Liver (tissue), 9 donors: ENCODE data around the gene TRMT2A. TPM values are rescaled to one million over a fixed set of nuclear protein-coding genes. Genes with fewer than 3 reads are reported as not detected.

Experiments used
- DNase-seq: peaks from one replicate; pipeline ENCODE4 v3.0.0-alpha.2; 2017; ENCODE audit warnings: low spot score
- H3K27ac ChIP-seq, 2 donors: one replicate each; pipeline ENCODE4 v1.7.0; 2013; ENCODE audit warnings: inconsistent platforms in 2 of 2, low read length in 2 of 2, control low read depth in 1 of 2, low read depth in 1 of 2, mild to moderate bottlenecking in 1 of 2
- H3K27me3 ChIP-seq, 4 donors: one replicate each; pipeline versions ENCODE4 v1.6.1 to v1.7.0; 2013; ENCODE audit warnings: low read length in 3 of 4, inconsistent platforms in 1 of 4, mild to moderate bottlenecking in 1 of 4, moderate library complexity in 1 of 4; ENCODE audit not compliant: control insufficient read depth in 4 of 4, insufficient read depth in 4 of 4
- H3K36me3 ChIP-seq, 4 donors: one replicate each; pipeline versions ENCODE4 v1.6.1 to v1.7.0; 2013; ENCODE audit warnings: low read length in 3 of 4, mild to moderate bottlenecking in 3 of 4, low read depth in 1 of 4, moderate library complexity in 1 of 4; ENCODE audit not compliant: control insufficient read depth in 4 of 4, insufficient read depth in 3 of 4
- H3K4me1 ChIP-seq, 4 donors: one replicate each; pipeline versions ENCODE4 v1.6.1 to v1.7.0; 2013; ENCODE audit warnings: low read length in 3 of 4, mild to moderate bottlenecking in 3 of 4, moderate library complexity in 1 of 4; ENCODE audit not compliant: control insufficient read depth in 4 of 4, insufficient read depth in 4 of 4
- H3K4me3 ChIP-seq, 3 donors: one replicate each; pipeline versions ENCODE4 v1.6.1 to v1.7.0; 2013; ENCODE audit warnings: low read length in 3 of 3, control low read depth in 1 of 3, low read depth in 1 of 3, mild to moderate bottlenecking in 1 of 3
- H3K9ac ChIP-seq, 2 donors: one replicate each; pipeline ENCODE4 v1.7.0; 2013; ENCODE audit warnings: low read length in 2 of 2, mild to moderate bottlenecking in 2 of 2, moderate library complexity in 2 of 2, control low read depth in 1 of 2, low read depth in 1 of 2
- H3K9me3 ChIP-seq, 4 donors: one replicate each; pipeline versions ENCODE4 v1.6.1 to v1.7.0; 2013; ENCODE audit warnings: low read length in 3 of 4; ENCODE audit not compliant: control insufficient read depth in 4 of 4
- ATF3 ChIP-seq: IDR thresholded peaks from 2 replicates; pipeline ENCODE4 v1.6.1; 2016; ENCODE audit warnings: antibody characterized with exemption
- CTCF ChIP-seq: fragments of 150-350 bp; IDR thresholded peaks from 2 replicates; pipeline ENCODE4 v1.5.1; 2017; ENCODE audit warnings: improper control_type of control experiment, low read depth, low read length; ENCODE audit not compliant: missing input control
- EGR1 ChIP-seq, 2 donors: IDR thresholded peaks; 2 replicates each; pipeline ENCODE4 v1.6.1; 2016 to 2018; ENCODE audit warnings: antibody characterized with exemption in 2 of 2, low read depth in 2 of 2
- FOXA1 ChIP-seq: IDR thresholded peaks from 2 replicates; pipeline ENCODE4 v1.6.1; 2016; ENCODE audit warnings: antibody characterized with exemption
- FOXA2 ChIP-seq: IDR thresholded peaks from 2 replicates; pipeline ENCODE4 v1.6.1; 2016; ENCODE audit warnings: antibody characterized with exemption
- GABPA ChIP-seq, 2 donors: IDR thresholded peaks in 1 of 2; conservative IDR thresholded peaks in 1 of 2; 2 replicates each; pipeline ENCODE4 v1.6.1; 2016; ENCODE audit warnings: antibody characterized with exemption in 2 of 2, mild to moderate bottlenecking in 1 of 2, moderate library complexity in 1 of 2
- HNF4A ChIP-seq, 2 donors: conservative IDR thresholded peaks; 2 replicates each; pipeline ENCODE4 v1.6.1; 2016; ENCODE audit warnings: antibody characterized with exemption in 2 of 2, mild to moderate bottlenecking in 2 of 2
- JUND ChIP-seq, 2 donors: IDR thresholded peaks; 2 replicates each; pipeline ENCODE4 v1.6.1; 2016; ENCODE audit warnings: antibody characterized with exemption in 2 of 2
- REST ChIP-seq: IDR thresholded peaks from 2 replicates; pipeline ENCODE4 v1.6.1; 2016; ENCODE audit warnings: antibody characterized with exemption, mild to moderate bottlenecking
- SP1 ChIP-seq: IDR thresholded peaks from 2 replicates; pipeline ENCODE4 v1.6.1; 2018; ENCODE audit warnings: antibody characterized with exemption, mild to moderate bottlenecking
- ZBTB33 ChIP-seq: IDR thresholded peaks from 2 replicates; pipeline ENCODE4 v1.6.1; 2016; ENCODE audit warnings: antibody characterized with exemption
- WGBS: extraction: QIAGEN DNeasy Blood & Tissue Kit; methylation state at CpG from one replicate; pipeline ENCODE4 v1.1.7; 2013; 5-methylcytosine and 5-hydroxymethylcytosine counted together
- polyA plus RNA-seq, 2 donors: library from polyadenylated mRNA; stranded (reverse) in 1 of 2; unstranded in 1 of 2; fragments of 200-250 nt in 1 of 2; fragments of >200 nt in 1 of 2; fragmentation: Nextera tagmentation in 1 of 2; extraction: Ambion mirVana in 1 of 2; gene quantifications; one replicate each; pipeline versions ENCODE4 v1.2.1 to v1.2.3, GENCODE V29; 2013 to 2015
- total RNA-seq, 2 donors: library from RNA; depleted of rRNA; stranded (reverse); fragments of >200 nt; gene quantifications; one replicate each; pipeline ENCODE4 v1.2.3, GENCODE V29; 2014
- donor health status: healthy.
- donor health status: healthy.
- donor health status: healthy.
- donor health status: healthy.
- donor health status: healthy.

TRMT2A gene
- total and polyA plus RNA-seq, 4 donors, result 19.9 to 32.9 (median 25.2) TPM

DNA sequence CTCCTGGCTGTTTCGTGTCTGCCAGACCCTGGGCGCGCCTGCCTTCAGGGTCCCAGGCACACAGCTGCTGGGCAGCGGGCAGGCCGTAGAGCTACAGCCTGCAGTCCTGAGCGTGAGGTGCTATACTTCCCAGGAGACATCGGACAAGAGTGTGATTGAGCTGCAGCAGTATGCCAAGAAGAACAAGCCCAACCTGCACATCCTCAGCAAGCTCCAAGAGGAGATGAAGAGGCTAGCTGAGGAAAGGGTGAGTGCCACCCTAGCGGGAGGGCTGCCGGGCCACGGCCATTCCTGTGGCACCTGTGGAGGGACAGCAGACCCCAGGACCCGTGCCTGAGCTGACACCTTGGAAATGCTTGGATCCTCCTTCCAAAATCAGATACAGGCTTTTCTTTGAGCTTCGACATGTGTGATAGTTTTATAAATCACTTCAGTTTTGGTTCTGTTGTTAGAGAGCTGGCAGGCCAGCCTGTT lies 8.2 kb downstream of the TRMT2A start:
- H3K36me3 ChIP-seq, result peaks cover 27 to 76% (median 49%) of the 10 kb centered on the region in 4 donors
- H3K9ac ChIP-seq, result no peak overlapping the region
- no peaks in the 10 kb centered on the region for H3K9me3 ChIP-seq
- no peak overlapping the region for H3K4me3 ChIP-seq
- DNase-seq, result no peak
- no peaks in the 10 kb centered on the region for H3K27me3 ChIP-seq
- 92% methylated on average over 12 of the region's 12 CpGs for WGBS
- TF ChIP-seq ZBTB33, result no peak
- TF ChIP-seq FOXA1, result no peak
- H3K4me1 ChIP-seq, result peaks cover 0 to 24% (median 10%) of the 10 kb centered on the region in 4 donors
- H3K27ac ChIP-seq, result no peak overlapping the region

DNA sequence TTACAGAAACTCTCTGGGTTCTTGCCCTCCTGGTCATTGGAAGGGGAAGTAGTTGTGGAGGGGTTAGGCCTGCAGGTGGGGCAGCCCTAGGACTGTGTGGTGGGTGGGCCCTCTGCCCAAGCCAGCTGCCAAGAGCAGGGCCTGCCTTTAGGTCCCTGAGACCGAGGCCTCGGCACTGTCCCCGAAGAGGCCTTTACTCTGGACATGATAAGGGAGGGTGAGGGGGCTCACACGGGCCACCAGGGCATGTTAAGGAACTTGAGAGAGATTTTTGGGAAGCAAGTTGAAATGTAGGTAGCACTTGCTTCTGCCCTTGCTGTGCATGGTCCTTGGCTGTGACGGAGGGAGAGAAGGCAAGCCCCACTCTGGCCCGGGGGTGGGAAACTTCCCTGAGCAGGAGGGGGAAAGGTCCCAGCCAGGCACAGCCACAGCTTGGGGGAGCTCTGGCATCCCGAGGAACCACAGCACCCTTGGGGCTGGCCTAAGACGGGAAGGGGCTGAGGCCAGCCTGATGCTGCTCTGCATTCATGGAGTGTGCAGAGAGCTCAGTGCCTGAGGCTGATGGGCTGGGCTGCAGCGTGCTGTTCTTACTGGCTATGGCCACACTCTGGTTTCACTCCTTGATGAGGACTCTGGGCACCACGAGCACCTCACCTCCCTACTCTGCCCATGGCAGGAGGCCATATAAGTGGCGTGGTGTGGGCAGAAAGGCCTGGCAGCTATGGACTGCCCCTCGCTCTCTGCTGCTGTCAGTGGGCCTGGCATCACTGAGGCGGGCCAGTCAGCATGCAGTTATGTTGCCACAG lies 8.9 kb downstream of the TRMT2A start:
- Histone ChIP-seq H3K9ac (no peak overlapping the region), H3K4me3 (no peak overlapping the region), H3K27ac (no peak overlapping the region), H3K36me3 (peaks cover 23 to 76% (median 49%) of the 10 kb centered on the region in 4 donors), H3K9me3 (no peaks in the 10 kb centered on the region), H3K27me3 (no peaks in the 10 kb centered on the region), H3K4me1 (peaks cover 0 to 24% (median 11%) of the 10 kb centered on the region in 4 donors)
- DNase-seq, result no peak
- no peak for TF ChIP-seq REST
- no peak for TF ChIP-seq FOXA2
- no peak for TF ChIP-seq GABPA (IDR thresholded peaks at IDR 0.05 in 1 of 2, conservative IDR thresholded peaks at IDR 0.05 in 1 of 2)
- TF ChIP-seq CTCF, result no peak
- TF ChIP-seq JUND (IDR thresholded peaks at IDR 0.05), result no peak
- no peak for TF ChIP-seq ZBTB33
- TF ChIP-seq EGR1 (IDR thresholded peaks at IDR 0.05; ENCODE audit: low read depth in 2 of 2), result no peak
- no peak for TF ChIP-seq FOXA1
- no peak for TF ChIP-seq HNF4A (conservative IDR thresholded peaks at IDR 0.05)
- no peak for TF ChIP-seq SP1
- no peak for TF ChIP-seq ATF3
- 91% methylated on average over 13 of the region's 13 CpGs for WGBS
